ENCODE results near the gene DPEP1. TPM values are rescaled to one million over a fixed set of nuclear protein-coding genes. Genes with fewer than 3 reads are reported as not detected.

DPEP1 gene
- total RNA-seq, 2 experiments from 2014 or later, result not detected

GRCh38 chr16:89616623-89617022 lies 3.2 kb downstream of the DPEP1 start:
- ATAC-seq, result peak; percentile 32
- Mint-ChIP-seq H3K27me3 (no peaks in the 10 kb centered on the region), H3K4me3 (no peak overlapping the region), H3K27ac (no peak overlapping the region), H3K9me3 (ENCODE audit: low read depth) (no peaks in the 10 kb centered on the region), H3K4me1 (peaks cover 13% of the 10 kb centered on the region), H3K36me3 (ENCODE audit: low read depth) (no peaks in the 10 kb centered on the region)
- intact Hi-C loops (cut with DNase I, micrococcal nuclease), result no loop called here
- ChIA-PET CTCF (interaction anchor here (0.8 kb wide), 1 partner anchor 17 kb away, joined by 3 read pairs; no protein-coding TSS in a partner anchor), POLR2A (no interaction called here)
- peak; percentile 34 for DNase-seq

- no peak overlapping the region for H3K4me3 Mint-ChIP-seq
- no peak overlapping the region for H3K27ac Mint-ChIP-seq
- ChIA-PET CTCF (interaction anchor here (0.8 kb wide), 1 partner anchor 17 kb away, joined by 3 read pairs; no protein-coding TSS in a partner anchor), POLR2A (no interaction called here)
- intact Hi-C loops (cut with DNase I, micrococcal nuclease), result no loop called here
- no peak for DNase-seq
- ATAC-seq, result peak; percentile 29
- no peaks in the 10 kb centered on the region for H3K36me3 Mint-ChIP-seq (ENCODE audit: low read depth)
- H3K4me1 Mint-ChIP-seq, result peaks cover 13% of the 10 kb centered on the region
- no peaks in the 10 kb centered on the region for H3K9me3 Mint-ChIP-seq (ENCODE audit: low read depth)
- H3K27me3 Mint-ChIP-seq, result no peaks in the 10 kb centered on the region
Observed at GRCh38 chr16:89617036-89617435, 3.6 kb downstream of the DPEP1 start.

GRCh38 chr16:89618109-89618998 lies 4.9 kb downstream of the DPEP1 start:
- no peak overlapping the region for H3K27ac Mint-ChIP-seq
- no peaks in the 10 kb centered on the region for H3K9me3 Mint-ChIP-seq (ENCODE audit: low read depth)
- H3K4me1 Mint-ChIP-seq, result peaks cover 13% of the 10 kb centered on the region
- intact Hi-C loops (cut with DNase I, micrococcal nuclease), result no loop called here
- ATAC-seq, result no peak
- DNase-seq, result no peak
- ChIA-PET CTCF (interaction anchor here (0.6 to 0.8 kb wide), 3 partner anchors 105 to 915 kb away, joined by 3 to 4 read pairs (median 3); partner anchors contain the start of gene FANCA), POLR2A (interaction anchor here (0.6 kb wide), 1 partner anchor 139 kb away, joined by 3 read pairs; no protein-coding TSS in a partner anchor)
- no peaks in the 10 kb centered on the region for H3K27me3 Mint-ChIP-seq
- H3K36me3 Mint-ChIP-seq (ENCODE audit: low read depth), result no peaks in the 10 kb centered on the region
- no peak overlapping the region for H3K4me3 Mint-ChIP-seq

- ChIA-PET CTCF (no interaction called here), POLR2A (no interaction called here)
- intact Hi-C loops (cut with DNase I, micrococcal nuclease), result no loop called here
- Mint-ChIP-seq H3K36me3 (ENCODE audit: low read depth) (no peaks in the 10 kb centered on the region), H3K4me1 (peaks cover 13% of the 10 kb centered on the region), H3K27me3 (peaks cover 3% of the 10 kb centered on the region), H3K27ac (no peak overlapping the region), H3K9me3 (ENCODE audit: low read depth) (no peaks in the 10 kb centered on the region), H3K4me3 (no peak overlapping the region)
- ATAC-seq, result no peak
- no peak for DNase-seq
Observed at GRCh38 chr16:89619840-89620239, 6.4 kb downstream of the DPEP1 start.

- no peaks in the 10 kb centered on the region for H3K9me3 Mint-ChIP-seq (ENCODE audit: low read depth)
- H3K27ac Mint-ChIP-seq, result no peak overlapping the region
- no peak for ATAC-seq
- intact Hi-C loops (cut with DNase I, micrococcal nuclease), result no loop called here
- no peak overlapping the region for H3K4me3 Mint-ChIP-seq
- H3K4me1 Mint-ChIP-seq, result peaks cover 13% of the 10 kb centered on the region
- no peaks in the 10 kb centered on the region for H3K36me3 Mint-ChIP-seq (ENCODE audit: low read depth)
- ChIA-PET POLR2A (no interaction called here), CTCF (no interaction called here)
- no peak for DNase-seq
- H3K27me3 Mint-ChIP-seq, result peaks cover 4% of the 10 kb centered on the region
Observed at GRCh38 chr16:89620406-89620841, 7.0 kb downstream of the DPEP1 start.

GRCh38 chr16:89621136-89621697 lies 7.8 kb downstream of the DPEP1 start:
- DNase-seq, result no peak
- intact Hi-C loops (cut with DNase I, micrococcal nuclease), result no loop called here
- Mint-ChIP-seq H3K4me1 (peaks cover 11% of the 10 kb centered on the region), H3K36me3 (ENCODE audit: low read depth) (no peaks in the 10 kb centered on the region), H3K27me3 (peaks cover 4% of the 10 kb centered on the region), H3K9me3 (ENCODE audit: low read depth) (no peaks in the 10 kb centered on the region), H3K27ac (no peak overlapping the region), H3K4me3 (no peak overlapping the region)
- no peak for ATAC-seq
- ChIA-PET CTCF (no interaction called here), POLR2A (no interaction called here)

GRCh38 chr16:89621698-89622409 lies 8.4 kb downstream of the DPEP1 start:
- Mint-ChIP-seq H3K4me3 (no peak overlapping the region), H3K27me3 (peaks cover 4% of the 10 kb centered on the region), H3K9me3 (ENCODE audit: low read depth) (no peaks in the 10 kb centered on the region), H3K27ac (no peak overlapping the region), H3K36me3 (ENCODE audit: low read depth) (no peaks in the 10 kb centered on the region), H3K4me1 (peaks cover 5% of the 10 kb centered on the region)
- ATAC-seq, result no peak
- DNase-seq, result no peak
- CTCF ChIA-PET, result no interaction called here
- intact Hi-C loops (cut with DNase I, micrococcal nuclease), result no loop called here
- POLR2A ChIA-PET, result no interaction called here

GRCh38 chr16:89623511-89624261 lies 10.2 kb downstream of the DPEP1 start:
- intact Hi-C loops (cut with DNase I, micrococcal nuclease), result no loop called here
- ChIA-PET CTCF (interaction anchor here (0.7 kb wide), 1 partner anchor 70 kb away, joined by 3 read pairs; no protein-coding TSS in a partner anchor), POLR2A (no interaction called here)
- H3K4me3 Mint-ChIP-seq, result no peak overlapping the region
- ATAC-seq, result no peak
- no peaks in the 10 kb centered on the region for H3K4me1 Mint-ChIP-seq
- H3K9me3 Mint-ChIP-seq (ENCODE audit: low read depth), result no peaks in the 10 kb centered on the region
- DNase-seq, result no peak
- peaks cover 4% of the 10 kb centered on the region for H3K27me3 Mint-ChIP-seq
- no peak overlapping the region for H3K27ac Mint-ChIP-seq
- H3K36me3 Mint-ChIP-seq (ENCODE audit: low read depth), result no peaks in the 10 kb centered on the region

GRCh38 chr16:89624777-89625761 lies 11.6 kb downstream of the DPEP1 start:
- POLR2A ChIA-PET, result no interaction called here
- Mint-ChIP-seq H3K27ac (no peak overlapping the region), H3K9me3 (ENCODE audit: low read depth) (no peaks in the 10 kb centered on the region), H3K27me3 (peaks cover 4% of the 10 kb centered on the region), H3K4me3 (no peak overlapping the region), H3K4me1 (no peaks in the 10 kb centered on the region), H3K36me3 (ENCODE audit: low read depth) (no peaks in the 10 kb centered on the region)
- DNase-seq (no peak), ATAC-seq (no peak)
- intact Hi-C loops (cut with DNase I, micrococcal nuclease), result no loop called here
- CTCF ChIA-PET, result no interaction called here

- no peak for DNase-seq
- Mint-ChIP-seq H3K9me3 (ENCODE audit: low read depth) (no peaks in the 10 kb centered on the region), H3K4me1 (no peaks in the 10 kb centered on the region), H3K27me3 (no peaks in the 10 kb centered on the region), H3K36me3 (ENCODE audit: low read depth) (no peaks in the 10 kb centered on the region), H3K4me3 (no peak overlapping the region), H3K27ac (no peak overlapping the region)
- ChIA-PET POLR2A (no interaction called here), CTCF (interaction anchor here (0.6 kb wide), 1 partner anchor 750 kb away, joined by 5 read pairs; no protein-coding TSS in a partner anchor)
- intact Hi-C loops (cut with DNase I, micrococcal nuclease), result no loop called here
- ATAC-seq, result no peak
Observed at GRCh38 chr16:89629827-89630610, 16.6 kb downstream of the DPEP1 start.

Measured in activated CD4-positive, alpha-beta T cell treated with anti-CD3 and anti-CD28 coated beads for 36 hours (primary cell).